ENCODE results near the gene KCNT2.

Gene KCNT2

DNA sequence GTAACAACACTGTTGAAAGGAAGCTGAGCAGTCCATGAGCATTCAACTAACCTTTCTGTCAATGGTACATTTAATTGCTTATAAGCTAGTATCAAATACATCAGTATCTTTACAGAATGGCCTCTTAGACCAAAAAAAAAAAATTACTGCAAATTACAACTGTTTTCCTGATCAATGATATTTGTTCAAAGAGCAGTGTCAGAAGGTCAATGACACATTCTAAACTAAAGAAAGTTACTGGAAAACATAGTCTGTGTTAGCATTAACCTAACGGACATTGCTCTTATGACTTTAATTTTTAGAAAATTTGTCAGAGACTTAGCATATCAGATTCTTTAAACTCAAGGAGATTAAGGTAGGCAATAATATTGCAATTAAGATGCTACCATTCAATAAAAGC is 162.5 kb downstream of the KCNT2 start:
- DNase-seq = no peak

DNA sequence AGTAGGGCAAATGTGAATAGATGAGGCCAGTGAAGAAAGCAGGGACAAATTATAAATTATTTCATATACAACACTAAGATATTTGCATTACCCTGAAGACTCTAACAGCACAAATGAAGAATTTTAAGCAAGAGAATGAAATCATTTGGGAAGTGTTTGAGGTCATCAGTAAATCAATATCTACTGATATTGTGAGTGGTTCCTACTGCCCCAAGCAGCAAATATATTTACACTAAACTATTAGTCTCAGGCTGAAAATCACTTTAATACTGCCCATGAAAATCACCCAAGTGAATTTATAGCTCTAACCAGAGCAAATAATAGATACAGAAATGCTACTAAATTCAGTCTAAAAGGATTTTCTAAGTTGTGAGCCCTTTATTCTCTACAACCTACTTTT is 163.6 kb downstream of the KCNT2 start:
- no peak for DNase-seq

DNA sequence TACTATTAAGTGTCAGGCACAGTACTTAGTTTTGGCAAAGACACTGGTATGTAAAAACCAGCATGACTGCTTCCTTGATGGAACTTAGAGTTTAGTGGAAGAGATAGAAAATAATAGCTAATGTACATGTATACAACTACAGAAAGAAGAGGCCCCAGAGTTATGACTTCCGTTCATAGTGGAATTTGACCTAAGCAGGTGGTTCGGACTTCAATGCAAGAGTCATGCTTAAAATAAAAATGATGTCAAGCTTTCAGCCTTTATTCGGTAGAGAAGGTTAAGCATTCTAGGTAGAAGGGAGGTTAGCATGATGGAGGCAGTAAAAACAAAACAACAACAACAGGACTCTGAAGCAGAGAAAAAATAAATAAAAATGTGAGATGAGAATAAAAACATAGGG is 165.9 kb downstream of the KCNT2 start:
- DNase-seq = no peak

DNA sequence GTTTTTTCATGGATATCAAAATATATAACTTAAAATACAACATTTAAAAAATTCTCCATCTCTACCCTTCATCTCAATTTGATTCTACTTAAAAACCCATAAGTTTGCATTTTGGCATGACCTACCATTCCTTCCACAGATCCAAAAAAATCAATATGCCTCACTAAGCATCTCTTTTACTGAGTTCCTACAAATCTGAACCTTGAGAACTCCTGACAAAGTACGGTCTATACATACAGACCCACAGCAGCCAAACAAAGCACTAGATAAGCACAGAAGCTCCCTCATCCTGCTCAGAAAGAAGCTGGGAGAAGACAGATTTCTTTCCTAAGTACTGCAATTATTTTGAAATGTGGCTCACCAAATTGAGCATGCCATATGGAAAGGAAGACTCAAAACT is 167.5 kb downstream of the KCNT2 start:
- no peak for DNase-seq

DNA sequence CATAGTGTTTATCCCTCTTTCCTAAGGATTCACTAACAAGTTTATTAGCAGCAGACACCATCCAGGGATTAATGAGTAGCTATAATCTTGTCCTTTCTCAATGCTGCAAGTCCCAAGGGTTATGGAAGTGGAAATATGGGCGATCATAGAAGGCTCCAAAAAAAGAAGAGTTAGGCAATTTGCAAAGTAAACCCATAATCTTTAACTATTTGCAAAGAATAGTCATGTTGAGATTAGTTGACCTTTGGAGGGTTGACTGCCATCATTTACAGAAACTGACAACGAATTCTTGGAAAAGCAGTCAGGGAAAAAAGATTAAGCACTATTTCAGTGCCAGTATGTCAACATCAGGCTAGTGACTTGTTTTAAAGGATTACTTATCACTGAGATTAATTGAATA is 169.9 kb downstream of the KCNT2 start:
- no peak for DNase-seq

DNA sequence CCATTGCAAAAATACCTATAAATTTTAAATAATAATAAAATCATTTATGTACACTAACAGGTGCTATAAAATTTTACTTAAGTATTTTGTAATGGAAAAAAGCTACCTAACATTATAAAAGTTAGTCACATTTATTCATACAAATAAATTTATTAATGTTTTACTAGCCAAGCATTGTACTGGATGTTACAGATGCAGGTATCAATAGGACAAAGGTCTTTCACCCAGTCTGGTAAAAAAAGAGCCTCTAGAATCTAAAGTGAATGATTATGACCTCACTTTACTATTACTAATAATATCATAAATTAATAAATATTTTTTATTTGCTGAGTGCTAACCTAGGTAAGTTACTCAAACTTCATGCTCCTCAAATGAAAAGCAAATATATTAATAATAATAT is 170.6 kb downstream of the KCNT2 start:
- DNase-seq = no peak

DNA sequence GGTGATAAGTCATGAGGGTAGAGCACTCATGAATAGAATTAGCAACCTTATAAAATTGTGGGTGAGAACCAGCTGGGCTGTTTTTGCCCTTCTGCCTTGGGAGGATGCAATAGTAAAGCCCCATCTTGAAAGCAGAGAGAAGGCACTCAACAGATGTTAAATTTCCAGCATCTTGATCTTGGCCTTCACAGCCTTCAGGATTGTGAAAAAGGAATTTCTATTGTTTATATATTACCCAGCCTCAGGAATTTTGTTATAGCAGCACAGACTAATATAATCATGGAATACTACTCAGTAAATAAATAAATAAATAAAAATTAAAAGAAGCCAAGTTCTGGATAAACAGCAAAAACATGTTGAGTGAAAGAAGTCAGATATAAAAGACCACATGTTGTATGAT is 175.2 kb downstream of the KCNT2 start:
- DNase-seq = no peak

DNA sequence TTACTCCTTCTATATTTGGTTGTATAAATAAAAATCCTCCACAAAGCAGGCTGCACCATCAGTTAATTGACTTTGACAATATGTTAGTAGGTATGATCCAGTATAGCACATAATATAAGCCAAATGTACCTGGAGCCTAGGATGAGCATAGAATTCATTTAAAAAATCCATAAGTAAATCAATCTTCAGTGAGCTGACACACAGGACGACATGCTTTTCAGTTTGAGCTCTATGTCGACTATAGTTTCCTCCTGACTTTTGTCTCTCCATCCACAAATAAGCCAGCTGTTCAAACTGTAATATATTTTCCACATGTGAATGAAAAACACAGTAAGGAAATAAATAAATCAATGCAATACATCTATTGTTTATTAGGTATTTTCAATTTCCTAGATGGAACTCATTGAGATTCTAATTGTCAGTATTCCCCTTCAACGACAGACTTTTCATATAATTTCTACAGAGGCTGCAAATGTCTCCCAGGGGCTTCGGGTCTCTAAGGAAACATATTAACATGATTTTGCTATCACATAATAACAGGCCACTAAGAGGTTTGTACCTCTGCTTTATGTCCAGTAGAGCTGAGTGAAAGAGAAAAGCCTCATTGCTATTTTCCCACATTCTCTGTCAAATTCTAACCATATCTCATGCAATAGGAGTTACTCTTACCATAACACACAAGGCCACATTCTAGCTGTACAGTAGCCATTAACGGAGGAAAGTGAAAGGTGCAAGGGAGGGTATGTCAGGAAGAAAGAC is 180.1 kb downstream of the KCNT2 start:
- DNase-seq = no peak

DNA sequence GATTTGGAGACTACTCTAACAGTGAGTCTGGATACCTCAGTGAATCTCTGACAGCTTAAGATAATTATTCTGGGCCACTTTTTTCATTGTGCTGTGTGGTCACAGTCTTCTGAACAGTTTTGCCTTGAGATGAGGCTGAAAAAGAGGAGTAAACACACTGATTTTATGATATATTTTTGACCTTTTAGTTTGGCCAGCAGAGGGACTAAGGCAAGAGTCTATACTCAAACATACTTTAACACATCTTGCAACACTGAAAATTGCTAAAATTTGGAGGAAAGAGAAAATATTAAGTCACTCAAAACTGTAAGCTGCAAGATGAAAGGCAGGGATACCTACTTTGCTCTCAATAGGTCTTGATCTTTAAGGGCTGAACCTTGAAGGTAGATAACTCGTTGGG is 182.7 kb downstream of the KCNT2 start:
- DNase-seq = no peak

DNA sequence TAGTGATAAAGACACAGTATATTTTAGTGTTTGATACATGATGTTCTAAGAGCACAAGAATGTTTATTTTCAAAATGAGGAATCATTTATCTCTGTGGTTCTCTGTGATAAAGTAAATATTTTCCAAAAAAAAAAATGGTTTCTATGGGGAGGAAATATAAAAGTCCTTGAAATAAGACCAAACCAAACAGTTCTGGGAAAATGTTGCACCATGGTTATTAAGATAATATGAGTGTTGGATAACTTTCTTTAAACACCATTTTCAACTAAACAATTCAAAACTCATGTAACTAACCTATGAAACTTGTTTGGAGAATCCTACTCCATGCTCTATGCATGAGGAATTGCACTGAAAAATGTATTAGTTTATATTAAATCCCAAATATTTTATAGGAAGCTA is 184.6 kb downstream of the KCNT2 start:
- DNase-seq = no peak

DNA sequence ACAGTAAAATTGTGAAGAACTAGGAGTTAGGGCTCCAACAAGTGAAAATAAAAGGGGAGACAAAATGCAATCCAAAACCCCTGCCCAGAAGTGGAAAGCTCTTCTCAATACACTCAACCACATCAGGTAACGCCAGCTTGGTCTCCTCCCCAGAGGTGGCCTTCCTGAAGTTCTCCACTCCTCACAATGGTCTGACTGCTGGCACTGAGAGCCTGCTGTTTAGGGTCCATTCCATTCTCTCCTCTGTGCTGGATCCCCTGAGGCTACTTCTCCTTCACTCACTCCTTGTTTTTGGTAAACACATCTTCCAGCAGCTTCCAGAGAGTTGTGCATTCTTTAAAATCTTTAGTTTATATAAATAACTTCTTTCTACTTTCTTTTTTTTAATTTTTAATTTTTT is 189.5 kb downstream of the KCNT2 start:
- no peak for DNase-seq

DNA sequence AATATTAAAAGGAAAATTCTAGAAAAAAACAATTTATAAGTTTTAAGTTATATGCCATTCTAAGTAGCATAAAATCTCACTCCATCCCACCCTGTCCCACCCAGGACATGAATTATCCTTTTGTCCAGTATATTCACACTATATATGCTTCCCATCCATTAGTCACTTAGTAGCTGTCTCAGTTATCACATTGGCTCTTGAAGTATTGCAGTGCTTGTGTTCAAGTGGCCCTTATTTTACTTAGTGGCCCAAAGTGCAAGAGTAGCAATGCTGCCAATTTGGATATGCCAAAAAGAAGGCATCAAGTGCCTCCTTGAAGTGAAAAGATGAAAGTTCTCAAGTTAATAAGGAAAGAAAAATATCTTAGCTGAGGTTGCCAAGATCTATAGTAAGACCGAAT is 192.3 kb downstream of the KCNT2 start:
- no peak for DNase-seq

DNA sequence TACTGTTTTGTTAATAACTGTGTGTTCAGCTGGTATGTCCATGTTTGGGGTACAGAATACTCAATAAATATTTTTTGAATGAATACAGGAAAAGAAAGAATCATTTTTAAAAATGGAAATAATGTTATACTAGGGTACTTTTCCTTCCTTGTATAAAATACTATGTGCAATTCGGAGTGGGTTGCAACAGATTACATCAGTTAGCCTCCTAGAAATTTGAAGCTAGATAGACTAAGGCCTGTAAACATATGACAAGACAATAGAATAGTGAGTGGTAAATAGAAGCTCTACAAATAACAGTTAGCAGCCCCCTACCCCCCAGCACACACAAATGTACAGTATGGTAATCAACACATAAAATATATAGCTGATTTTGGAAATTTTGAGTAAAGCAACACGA is 195.9 kb downstream of the KCNT2 start:
- DNase-seq = no peak

DNA sequence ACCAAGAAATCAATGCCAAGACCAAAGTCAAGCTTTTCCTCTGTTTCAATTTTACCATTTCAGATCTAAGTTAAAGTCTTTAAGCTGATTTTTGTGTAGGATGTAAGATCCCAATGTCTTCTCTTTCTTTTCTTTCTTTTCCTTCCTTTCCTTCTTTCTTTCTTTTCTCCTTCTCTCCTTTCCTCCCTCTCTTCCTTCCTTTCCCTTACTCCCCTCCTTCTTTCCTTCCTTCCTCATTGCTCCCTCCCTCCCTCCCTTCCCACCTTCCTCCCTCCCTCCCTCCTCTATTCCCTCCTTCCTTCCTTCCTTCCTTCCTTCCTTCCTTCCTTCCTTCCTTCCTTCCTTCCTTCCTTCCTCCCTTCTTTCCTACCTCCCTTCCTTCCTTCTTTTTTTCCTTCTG is 197.5 kb downstream of the KCNT2 start:
- DNase-seq = no peak

DNA sequence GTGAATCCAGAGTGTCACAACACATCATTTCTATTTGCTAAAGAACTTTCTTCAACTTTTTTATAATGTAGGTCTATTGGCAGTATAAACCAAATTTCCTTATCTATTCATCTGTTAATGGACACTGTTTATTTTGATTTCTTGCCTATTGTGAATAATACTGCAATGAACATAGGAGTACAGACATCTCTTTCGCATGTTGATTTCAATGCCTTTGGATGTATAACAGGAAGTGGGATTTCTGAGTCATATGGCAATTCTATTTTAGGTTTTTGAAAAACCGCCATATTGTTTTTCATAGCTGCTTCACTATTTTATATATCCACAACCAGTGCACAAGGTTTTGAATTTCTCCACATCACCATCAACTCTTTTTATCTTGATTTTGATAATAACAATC is 198.7 kb downstream of the KCNT2 start:
- DNase-seq = no peak

DNA sequence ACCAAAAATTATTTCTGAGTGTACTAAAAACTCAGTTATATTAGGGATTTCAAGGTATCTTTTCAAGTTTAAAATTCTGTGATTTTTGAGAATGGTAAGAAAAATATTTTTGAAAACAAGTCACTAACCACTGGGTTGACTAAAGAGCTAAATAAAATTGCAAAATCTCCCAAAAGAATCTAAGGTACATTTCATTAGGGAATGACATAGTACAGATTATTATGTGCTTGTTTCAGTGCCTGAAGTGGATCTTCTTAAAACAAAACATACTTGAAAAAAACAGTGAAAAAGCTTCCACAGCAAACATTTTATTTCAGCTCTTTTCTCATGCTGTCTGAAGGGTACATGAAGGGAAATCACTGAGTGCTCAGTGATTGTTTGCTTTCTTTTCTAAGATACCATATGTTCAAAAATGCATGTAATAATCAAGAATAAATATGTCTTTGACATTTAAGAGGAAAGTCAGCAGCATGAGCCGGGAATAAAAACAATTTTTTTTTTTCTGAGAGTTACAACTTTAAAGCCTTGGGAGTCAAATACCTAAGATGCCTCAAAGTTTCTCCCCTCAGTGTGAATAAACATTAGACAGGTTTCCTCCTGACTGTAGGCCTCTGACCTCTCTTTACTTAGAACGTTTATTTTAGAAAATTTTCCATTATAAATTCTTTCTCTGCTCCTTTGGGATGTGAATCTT is 200.7 kb downstream of the KCNT2 start:
- DNase-seq = no peak

DNA sequence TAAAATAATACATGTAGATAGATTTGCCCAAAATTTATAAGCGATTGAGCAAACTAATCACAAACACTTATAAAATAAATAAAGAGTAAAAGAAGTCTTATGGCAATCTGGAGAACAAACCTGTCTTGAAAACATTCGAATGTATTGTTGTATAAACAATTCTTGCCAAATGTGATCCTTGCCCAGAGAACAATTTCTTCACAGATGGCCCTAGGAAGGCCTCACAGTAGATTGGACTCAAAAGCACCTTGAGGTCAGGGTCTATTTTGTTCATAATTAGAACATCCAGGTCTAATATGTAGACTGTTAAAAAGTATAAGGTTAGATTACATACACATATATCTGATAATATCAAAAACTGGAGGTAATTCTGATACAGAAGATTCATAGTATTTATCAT is 202.4 kb downstream of the KCNT2 start:
- no peak for DNase-seq

DNA sequence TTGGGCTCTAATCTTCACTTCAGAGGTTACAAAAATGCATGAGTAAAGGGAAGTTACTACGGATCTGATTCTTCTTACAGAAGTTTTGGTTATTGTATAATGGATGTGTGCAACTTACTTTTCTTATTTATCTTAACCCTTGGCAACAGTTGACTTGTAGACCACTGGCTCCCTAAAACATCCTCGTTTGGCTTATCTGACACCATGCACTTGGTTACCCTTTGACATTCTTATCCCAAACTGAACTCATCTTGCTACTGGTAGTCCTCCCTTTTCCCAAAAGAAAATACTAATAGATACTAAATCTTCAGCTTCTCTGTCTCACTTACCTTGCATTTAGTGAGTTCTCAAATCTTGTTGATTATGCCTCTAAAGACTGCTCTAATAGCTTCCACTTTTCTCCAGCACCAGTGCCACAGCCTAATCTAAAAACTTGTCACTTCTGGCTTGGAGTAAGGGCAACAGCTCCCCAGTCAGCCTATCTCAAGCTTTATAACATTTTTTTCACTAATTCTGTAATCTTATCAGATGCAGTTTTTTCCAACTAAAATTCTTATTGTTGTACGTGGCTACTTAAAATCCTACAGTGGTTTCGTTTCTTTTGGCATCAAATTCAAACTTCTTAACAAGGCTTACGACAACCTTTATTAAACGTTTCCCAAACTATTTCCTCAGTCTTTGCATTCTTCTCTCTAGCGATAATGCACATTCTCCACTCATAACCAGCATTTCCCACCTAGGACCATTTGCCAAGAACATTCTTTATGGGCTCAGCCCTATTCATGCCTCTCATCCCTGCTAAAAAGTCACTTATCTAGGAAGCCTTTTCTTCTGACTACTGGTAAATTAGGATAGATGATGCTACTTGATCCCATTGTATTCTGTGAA is 204.2 kb downstream of the KCNT2 start:
- no peak for DNase-seq

DNA sequence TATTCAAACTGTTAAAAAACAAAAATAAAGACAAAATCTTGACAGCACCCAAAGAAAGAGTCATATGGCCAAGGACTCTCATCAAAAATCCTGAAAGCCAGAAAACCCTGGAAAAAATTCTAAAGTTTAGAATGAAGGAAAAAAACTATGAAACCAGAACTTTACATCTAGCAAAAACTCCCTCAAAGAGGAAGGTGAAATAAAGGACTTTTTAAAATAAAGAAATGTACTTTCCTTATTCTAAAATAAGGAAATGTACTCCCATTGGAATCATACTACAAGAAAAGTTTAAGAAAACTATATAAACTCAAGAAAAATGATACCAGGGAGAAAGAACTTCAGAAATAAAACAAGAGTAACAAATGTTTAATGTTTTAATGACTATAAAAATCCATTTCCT is 206.3 kb downstream of the KCNT2 start:
- DNase-seq = no peak

DNA sequence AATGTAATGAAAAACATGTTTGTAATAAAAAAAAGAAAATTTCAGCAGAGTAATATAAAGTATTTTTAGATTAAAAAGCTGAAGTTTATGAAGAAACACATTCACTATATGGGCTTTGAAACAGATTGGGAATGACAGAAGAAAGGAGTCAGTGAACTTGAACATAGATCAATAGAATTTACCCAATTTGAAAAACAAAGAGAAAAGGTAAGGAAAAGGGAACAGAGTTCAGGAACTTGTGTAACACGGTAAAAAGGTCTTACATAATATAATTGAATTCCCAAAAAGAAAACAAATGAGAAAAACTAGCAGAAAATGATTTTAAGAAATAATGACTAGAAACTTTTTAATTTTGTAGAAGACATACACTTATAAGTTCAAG is 206.8 kb downstream of the KCNT2 start:
- DNase-seq = no peak

DNA sequence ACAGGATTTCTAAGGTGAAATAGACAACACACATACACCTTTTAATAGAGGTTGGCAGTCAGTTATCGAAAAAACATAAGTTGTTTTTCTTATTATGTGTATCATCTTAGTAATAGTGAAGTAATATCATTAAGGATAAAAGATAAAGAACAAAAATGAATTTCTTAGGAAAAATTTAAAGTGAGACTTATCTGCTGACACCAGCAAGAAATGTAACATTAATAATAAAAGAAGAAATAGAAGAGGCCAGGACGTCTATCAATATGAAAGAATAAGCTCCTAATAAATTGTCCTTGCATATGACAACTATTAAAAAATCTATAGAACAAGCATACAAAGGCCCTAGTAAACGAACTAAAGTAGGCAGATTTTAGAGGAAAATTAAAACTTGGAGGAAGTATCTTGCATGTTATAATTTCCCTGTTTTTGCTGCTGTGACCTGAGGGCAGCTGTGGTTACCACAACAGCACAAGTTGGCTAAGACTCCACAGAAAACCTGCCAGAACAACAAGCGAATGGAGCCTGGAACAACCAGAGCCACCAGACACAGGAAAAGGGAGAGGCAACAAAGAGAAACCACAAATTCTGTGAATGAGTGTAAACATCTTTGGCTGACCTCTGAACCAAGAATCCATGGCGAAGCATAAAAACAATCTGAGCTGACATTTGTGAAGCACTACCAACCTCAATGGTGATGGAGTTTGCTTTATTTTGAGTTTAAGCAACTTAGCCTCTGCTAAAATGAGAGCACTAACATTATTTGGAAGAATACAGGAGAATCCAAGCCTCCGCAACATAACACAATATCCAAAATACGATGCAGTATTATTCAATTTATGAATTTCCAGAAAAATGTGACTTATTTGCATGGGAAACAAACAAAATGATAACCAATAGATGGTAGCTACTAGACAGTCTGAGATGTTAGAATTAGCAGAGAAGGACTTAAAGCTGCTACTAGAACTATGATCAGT is 207.5 kb downstream of the KCNT2 start:
- DNase-seq = no peak

DNA sequence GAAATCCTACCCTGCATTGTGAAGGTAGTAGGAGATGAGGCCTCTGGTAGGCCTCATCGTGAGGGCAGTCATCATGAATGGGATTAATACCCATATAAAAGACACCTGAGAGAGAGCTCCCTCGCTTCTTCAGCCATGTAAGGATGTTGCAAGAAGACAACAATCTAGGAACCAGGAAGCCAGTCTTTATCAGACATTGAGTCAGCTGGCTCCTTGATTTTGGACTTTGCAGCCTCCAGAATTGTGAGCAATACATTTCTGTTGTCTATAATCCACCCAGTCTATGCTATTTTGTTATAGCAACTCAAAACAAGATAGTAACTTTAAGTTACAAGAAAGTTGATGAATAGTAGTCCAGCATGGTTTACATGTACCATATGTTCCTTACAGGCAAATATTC is 208.5 kb downstream of the KCNT2 start:
- no peak for DNase-seq

DNA sequence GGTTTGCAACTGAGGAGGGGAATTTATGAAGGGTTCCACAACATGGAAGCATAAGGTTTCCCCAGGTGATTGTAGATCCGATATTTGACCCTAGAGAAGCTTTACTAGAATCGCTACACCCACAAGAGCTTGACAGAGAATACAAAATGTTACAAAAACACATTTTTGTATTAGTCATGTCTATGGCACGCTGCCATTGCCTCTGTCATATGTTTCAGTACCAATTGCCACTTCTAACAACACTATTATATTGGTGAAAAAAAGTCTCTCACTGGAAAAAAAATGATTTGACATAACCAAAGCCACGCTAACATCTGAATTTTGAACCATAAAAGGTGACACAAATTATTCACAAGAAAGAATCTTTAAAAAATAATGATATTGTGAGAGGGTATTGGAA is 214.5 kb downstream of the KCNT2 start:
- no peak for DNase-seq

Data from T-helper 2 cell (primary cell).